ENCODE results near the gene BCAR3.
"Not testable (repeated sequence)": the region's sequence is repeated elsewhere in the genome, so short reads cannot be mapped to it uniquely, and the experiment has no call there.

The BCAR3 gene

DNA sequence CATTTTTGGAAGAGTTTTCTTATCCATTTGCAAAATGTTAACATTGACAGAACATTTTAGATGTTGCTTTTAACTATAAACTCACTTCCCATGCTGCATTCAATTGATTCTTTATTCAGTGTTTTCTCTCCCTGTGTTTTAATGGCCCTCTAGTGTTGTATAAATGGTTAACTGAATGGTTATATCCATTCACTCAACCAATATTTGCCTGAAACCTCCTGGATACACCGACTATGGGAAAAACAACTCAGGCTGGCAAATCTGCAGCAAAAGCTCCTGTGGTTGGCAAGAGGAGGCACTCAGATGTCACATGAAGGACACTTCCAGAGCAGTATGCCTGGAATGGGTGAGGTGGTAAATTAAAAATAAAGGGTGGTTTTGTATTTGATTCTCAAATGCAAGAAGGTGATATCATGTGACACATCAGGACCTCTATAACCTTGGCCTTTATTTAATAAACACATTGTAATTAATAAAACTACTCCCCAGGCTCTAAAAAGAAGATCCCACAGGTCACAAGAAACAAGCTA is 107.6 kb downstream of the BCAR3 start:
- no peak for DNase-seq

DNA sequence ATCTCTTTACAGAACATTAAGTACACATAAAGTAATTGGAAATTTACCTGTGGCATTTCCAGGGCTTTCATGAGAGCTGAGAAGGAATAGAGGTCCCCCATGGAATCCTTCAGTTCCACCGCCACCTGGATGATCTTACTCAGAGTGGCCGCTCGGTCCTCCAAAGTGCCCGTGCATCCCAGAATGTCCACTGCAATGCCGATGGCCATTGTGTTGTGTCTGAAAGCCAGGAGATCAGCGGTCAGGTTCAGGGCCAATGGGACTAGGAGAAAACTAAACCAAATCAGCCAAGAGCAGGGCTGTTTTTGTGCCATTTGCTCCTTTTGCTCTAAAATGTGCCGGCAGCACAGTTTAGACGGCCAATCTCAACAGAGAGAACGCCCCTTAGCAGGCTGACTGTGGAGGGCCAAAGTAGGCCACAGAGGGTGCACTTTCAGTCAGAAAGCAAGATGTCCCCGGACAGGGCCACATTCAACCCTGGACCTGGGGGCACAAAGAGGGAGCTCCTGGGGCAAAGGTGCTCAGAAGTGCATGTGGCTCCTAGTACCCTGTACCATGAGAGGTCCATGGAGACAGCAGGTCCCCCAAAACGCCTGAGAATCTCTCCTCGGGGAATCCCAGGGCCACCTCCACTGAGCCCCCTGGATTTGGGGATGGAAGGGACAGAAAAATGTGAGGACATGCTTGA is 109.9 kb downstream of the BCAR3 start:
- DNase-seq = no peak

DNA sequence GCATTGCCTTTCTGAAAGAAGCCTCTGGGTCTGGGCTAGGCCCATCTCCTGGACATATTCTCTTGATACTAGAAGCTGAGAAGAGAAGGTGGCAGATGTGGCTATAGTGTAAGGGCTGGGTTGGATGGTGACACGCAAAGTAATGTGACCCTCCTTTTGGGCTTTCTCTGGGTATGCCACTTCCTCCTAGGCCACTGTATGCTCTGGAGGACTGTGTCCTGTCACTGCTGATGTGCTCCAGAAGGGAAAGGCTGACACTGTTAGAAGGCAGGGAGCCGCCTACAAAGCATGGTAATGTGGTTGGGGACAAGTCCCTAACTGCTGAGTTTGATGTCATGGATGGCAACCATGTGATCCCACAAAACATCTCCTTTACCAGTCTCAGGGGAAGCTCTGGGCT is 112.1 kb downstream of the BCAR3 start:
- no peak for DNase-seq

DNA sequence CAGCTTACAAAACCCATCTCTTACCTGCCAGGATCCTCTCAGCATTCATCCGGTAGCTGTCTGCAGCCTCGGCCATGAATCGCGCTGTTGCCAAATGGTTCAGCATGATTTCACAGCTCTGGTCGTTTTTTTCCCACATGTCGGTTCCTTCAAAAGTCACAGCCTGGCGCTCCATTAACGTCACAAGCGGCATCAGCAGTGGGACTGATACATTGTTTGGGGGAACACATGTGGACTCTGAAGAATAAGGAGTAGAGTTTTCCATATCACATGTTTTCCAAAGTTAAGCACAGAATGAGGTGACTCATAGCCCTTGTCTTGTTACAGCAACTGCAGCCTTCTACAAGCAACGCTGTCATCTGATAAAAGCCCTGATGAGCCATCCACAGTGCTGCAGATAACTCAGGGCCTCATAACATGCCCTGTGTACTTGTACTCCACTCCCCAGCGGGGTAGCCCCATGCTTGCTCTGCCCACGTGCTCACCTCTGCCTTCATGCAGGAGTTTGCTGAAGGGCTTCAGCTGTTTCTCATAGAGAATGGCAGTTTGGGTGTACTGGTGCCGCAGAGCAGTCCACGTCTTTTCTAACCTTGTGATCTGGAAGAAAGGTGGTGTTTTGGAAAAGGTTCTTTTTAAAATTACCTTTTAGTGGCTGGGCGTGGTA is 114.2 kb downstream of the BCAR3 start:
- no peak for DNase-seq

DNA sequence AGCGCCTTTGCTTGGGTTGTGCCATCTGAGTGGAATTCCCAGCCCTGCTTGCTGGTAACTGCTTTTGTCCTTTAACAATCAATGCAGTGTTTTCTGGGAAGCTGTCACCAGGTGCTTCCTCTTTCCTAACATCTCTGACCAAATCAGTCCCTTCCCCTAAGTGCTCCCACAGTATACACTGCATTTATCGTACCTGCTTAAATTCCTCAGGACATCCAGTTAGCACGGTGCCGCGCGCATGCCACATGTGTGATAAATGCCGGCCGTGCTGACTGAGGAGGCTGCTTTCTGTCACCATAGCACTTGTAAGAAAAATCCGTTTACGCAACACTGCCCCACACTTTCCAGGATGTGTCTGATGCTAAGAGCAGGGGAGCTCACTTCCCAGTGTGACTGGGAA is 115.4 kb downstream of the BCAR3 start:
- DNase-seq = no peak

DNA sequence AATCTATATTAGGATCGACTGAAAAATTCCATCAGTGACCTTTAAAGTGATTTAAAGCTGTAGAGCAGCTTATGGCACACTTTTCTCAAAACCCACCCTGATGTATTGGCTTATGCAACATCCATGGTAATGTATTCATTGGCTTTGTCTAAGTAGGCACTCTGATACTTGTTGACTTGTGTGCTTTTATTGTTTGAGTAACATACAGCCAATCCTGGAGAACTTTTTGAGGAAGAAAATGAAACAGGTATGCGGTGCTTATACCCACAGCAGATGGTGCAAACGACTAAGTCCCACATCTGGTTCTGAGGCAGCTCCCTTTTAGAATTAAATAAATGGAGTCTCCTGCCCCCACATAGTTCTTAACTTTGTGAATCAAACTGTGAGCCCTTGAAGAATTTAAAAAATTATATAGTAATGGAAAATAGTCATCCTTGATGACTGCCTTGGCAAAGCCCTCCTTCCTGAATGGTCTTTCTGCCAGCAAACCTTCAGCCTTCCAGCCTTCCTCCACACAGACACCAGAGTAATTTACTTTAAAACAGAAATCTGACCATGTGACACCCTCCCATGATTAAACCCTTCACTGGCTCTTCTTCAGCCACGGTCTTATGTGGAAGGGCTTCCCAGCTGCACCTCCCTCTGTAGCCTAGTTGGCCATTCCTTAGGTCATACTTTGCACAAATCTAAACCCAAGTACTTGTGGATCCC is 116.0 kb downstream of the BCAR3 start:
- no peak for DNase-seq

DNA sequence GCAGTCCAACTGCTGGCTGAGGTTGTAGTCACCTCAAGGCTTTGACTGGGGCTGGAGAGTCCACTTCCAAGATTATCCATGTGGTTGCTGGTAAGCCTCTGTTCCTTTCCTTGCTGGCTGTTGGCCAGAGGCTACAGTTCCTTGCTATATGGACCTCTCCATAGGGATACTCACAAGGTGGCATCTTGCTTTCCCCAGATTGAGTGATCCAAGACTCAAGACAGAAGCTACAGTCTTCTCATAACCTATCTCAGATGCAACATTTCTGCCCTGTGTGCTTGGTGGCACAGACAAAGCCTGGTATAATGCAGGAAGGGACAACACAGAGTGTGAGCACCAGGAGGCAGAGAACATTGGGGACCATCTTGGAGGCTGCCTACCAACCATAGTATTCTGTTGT is 121.9 kb downstream of the BCAR3 start:
- DNase-seq = no peak

DNA sequence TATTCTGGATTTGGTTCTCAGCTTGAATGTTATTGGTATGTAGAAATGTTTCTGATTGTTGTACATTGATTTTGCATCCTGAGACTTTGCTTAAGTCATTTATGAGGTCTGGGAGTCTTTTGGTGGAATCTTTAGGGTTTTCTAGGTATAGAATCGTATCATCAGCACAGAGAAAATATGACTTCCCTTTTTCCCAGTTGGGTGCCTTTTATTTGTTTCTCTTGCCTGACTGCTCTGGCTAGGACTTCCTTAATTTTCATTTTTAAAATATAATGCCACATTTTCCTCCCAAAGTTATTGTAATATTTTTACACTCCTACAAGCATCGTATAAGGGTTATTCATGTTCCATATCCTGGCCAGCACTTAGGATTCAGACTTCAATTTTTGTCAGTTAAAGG is 122.6 kb downstream of the BCAR3 start:
- no peak for DNase-seq

DNA sequence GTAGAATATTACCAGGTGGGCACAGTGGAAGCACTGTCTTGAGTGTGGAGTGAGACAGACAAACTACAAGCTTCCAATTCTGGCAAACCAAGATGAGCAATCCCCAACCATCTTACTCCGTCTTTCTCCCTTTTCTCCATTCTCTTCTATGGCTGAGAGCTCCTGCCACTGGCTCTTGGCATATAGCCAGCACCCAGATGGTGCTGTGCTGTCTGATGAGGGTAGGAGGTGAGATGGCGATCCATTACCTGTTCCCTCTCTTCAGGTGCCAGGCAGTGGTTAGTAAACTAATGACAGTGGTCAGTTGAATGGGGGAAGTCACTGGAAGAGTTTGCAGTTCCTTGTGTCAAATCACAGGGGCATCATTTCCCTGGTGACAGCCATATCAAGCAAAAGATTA is 125.3 kb downstream of the BCAR3 start:
- no peak for DNase-seq

DNA sequence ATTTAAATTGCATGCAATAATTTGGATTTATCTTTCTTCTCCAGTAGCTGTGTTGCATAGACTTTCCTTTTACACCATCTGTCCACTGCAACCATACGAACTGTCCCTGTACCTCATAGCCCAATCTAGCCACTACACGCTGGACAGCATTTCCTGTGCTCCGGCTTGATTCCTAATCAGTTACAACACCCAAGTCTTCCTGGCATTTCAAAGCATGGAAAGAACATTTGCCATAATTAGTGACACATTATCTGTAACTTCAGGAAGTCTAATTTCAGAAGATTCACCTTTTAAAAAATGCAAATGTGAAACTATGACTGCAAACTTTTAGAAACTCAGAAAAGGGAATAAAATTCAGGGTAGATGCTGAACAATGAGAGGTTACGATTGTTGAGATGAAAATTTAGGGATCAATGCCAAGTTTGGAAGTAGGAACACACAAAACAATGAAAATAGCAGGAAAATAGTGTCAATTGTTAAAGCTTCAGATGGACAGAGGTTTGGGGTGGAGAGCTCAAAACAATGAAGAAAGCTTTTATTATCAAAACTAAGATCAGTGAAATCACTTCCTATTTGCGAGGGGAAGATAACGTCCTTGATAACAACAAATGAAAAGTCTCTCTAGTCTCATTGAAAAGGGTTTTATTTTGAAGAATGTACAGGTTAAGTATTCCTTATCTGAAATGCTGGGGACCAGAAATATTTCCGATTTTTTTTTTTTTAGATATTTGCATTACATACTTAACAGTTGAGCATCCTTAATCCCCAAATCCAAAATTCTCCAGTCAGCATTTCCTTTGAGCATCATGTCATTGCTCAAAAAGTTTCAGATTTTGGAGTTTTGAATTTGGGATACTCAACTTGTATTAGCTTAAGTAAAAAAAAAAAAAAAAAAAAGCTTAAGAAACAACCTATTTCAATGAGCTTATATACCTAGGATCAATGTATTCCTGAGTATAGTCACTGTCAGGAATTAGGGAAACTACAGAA is 126.5 kb downstream of the BCAR3 start:
- DNase-seq = no peak

DNA sequence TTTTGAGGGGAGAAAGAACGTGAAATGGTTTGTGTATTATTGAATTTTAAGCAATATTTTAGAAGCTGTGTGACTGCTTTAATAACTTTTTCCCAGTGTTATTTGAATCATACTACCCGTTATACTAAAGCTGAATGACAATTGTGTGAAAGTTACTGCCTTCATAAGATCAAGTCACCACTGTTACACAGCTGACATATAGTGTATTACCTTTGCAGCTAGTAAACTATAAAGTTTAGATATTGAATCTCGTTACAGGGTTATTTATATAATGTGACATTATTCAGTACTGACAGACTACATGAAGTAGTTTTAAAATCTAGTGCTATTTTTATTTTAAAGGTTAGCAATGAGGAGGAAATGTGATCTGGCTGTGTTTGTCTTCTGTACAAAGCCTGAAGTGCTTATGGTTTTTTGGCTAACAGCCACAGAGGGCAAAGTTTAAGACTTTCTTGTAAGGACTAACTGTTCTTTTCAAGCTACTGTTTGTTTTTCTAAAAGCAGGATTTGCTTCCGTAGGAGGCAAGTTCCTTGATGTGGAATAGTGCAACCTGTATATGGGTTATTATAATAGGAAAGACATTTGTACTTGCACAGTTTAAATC is 127.6 kb downstream of the BCAR3 start:
- not testable (repeated sequence) for DNase-seq

DNA sequence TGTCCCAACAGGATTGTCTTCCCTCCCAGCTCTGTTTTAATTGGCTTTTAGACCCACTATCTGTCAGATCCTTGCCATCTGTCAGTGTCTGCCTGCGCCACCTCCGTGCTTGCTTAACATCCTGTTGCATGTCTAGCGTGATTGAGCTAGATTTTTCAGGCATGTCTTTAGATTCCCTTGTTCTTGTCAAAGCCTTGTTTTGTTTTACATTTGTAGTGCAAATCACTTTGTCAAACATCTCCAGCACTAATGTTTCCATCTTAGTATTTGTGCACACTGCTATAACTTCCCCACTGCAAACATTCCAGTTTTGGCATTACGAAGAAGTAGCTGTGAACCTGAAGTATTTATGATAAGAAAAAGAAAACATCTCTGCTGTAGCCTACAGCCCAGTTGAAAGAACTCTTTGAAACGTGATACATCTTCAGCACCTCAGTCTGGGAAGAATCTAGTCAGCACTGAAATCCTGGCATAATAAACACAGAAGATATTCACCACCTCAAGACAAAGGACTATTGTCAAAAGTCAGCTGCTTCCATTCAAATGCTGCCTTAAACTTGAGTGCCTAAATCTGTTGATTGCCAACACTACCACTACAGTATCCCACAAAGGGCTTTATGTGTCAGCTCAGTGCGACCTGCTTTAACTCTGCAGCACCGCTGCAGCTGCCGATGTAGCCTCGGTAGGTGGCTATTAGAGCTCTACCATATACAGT is 128.7 kb downstream of the BCAR3 start:
- no peak for DNase-seq

DNA sequence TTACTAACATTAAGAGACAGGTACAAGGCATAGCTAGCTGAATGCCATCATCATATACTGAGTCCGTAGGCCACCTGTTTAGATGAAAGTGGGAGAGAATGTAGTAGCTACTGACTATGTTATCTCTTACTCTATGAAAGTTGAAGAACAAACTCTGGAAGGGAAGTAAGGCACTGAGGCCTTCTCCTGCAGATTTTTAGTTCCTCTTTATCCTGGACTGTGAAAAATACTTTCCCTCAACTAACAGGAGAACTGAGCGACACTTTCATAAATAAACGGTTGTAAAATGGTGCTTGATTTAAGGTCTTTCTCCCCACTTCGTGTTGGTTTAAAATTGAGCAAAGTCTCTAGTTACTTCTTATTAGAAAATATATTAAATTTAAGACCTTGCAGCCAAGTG is 131.8 kb downstream of the BCAR3 start:
- no peak for DNase-seq

DNA sequence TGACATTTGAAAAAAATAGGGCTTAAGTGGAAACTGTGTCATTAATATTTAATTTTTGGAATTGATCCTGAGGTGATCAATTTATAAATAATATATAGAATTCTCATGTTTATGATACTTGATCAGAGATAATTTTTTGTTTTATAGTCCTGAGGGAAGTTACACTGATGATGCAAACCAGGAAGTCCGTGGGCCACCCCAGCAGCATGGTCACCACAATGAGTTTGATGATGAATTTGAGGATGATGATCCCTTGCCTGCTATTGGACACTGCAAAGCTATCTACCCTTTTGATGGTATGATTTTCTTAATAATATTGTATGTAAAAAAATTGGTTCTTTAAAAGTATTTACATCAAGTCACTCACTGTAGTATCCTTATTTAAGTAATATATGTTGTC is 132.5 kb downstream of the BCAR3 start:
- no peak for DNase-seq

DNA sequence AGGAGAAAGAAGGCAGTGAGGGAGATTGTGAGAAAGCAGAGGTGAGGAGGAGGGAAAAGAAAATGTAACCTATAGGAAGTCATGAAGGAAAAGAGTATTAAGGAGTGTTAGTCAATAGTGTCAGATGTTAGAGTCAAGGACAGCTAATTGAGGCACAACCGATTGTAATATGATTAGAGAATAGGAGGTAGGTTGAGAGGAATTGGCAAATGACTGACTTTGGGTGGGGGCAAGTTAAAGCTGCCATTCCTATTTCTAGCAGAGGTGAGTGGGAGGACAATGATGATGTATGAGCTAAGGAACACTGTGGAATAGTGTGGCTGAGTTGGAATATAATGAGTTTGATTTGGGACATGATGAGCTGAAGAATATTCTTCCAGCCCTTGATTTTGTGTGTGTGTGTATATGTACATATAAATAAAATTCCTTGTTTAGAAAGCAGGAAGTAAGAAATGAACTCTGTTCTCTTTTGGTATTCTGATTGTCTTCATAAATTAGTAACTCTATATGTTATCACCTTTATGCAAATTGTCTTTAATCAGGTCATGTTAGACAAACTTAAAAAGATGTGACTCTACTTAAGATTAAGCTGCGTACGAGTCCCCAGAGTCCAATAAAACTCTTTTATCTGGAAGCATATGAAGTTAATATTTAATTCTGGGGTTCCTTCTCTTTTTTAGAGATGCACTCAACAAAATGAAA is 135.3 kb downstream of the BCAR3 start:
- no peak for DNase-seq

DNA sequence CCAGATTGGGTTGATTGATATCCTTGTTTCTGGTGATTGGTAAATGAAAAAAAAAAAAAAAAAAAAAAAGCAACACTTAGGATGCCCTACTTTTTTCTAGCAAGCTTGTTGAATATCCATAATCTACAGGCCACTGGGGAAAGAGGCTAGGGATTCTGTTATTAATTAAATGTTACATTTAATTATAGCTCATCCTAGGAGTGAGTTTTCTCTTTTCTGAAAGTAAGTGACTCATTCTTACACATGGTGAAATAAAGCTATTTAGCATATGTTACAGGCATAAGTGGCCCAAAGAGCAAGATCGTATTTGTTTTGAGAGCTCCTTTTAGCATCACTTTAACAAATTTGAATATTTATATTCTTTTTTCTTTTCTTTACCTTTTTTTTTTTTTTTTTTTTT is 139.2 kb downstream of the BCAR3 start:
- no peak for DNase-seq

DNA sequence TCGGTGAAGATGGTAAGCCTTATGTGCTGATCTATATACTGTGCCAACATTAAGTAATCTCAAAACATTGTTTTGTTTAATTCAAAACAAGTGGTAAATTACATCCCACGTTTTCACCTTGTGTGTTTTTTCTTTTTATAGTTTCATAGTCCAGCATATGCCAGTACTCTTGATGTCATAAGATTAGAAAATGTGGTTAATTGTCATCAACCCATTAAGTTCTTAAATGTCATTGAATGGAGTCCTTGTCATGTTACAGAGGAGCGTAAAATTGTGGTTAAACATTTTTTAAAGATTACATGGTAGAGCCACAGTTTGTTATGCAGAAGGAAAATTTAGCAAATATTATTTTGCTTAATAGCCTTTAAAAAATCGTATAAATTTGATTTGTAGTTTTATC is 140.6 kb downstream of the BCAR3 start:
- no peak for DNase-seq

DNA sequence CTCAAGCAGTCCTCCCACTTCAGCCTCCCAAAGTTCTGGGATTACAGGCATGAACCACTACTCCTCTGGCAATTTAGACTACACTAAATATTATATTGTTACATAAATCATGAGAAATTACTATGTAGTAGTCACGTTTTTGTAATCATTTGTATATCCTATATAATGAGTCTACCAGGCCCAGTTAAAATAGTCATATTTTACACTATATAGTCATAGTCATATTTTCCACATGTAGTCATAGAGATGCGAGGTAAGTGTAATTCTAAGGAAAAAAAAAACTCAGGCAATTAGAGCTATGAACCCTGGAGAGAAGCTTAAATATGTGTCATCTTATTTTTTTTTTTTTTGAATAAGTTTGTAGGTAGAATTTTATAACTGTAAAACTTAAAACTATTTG is 143.7 kb downstream of the BCAR3 start:
- DNase-seq = no peak

DNA sequence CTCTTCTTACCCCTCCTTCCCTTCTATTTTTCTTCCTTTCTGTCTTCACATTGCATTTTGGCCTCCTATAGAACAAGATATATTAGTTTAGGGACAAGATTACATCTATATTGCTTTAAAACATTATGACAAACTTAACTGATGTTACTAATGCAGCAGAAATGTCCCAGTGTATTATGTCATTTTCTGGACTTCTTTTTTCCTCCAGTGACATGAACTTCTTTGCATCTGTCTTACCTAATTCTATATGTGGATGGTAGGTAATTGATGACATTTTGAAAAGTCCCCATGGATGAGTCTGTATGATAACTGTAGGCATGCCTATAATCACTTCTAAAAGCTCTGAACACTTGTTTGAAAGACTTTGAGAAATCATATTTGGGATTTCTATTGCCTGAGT is 144.2 kb downstream of the BCAR3 start:
- DNase-seq = no peak

DNA sequence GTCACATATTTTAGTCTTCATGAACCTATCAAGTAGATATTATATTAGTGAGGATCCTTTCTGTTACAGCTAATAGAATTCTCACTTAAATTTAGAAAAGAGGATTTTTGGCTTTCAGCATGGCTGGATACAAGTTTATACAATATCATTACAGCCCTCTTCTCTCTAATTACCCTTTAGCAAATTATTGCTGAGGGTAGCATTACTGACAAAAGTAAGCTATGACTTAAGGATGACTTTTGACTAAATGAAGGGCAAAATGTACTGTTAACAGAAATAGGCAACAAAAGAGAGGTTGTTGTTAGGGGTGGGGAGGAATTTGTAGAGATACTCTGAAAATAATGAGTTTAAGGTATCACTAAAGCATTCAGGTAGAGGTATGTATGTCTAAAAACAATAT is 148.0 kb downstream of the BCAR3 start:
- no peak for DNase-seq

DNA sequence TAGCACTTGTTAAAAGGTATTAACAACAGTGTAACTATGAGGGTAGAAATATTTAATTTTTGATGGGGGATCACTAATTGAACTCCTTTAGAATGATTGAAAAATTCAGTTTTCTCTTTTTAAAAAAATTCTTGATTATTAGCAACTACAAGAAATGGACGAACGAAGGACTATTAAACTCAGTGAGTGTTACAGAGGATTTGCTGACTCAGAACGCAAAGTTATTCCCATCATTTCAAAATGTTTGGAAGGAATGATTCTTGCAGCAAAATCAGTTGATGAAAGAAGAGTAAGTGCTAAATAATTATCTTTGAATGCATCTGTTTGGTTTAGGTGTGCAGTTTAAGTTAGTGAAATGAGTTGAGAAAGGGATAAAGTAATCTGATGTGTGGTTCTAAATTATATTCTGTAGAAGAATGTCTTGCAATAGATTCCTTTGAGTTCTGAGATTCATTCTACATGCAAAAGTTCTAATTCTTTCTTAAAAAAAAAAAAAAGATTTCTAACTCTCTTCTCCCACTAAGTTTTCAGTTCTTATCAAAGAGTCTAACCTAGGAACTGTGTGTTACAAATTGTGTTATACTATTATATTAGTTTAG is 148.8 kb downstream of the BCAR3 start:
- no peak for DNase-seq

Measured in 8988T (cell line).